Fibroblast of peridontal ligament (primary cell): ENCODE results near the gene MGLL.

ENCODE experiments used
- DNase-seq: peaks from one replicate; pipeline ENCODE4 v3.0.0-alpha.2; 2010; ENCODE audit errors: extremely low read depth

Gene MGLL

DNA sequence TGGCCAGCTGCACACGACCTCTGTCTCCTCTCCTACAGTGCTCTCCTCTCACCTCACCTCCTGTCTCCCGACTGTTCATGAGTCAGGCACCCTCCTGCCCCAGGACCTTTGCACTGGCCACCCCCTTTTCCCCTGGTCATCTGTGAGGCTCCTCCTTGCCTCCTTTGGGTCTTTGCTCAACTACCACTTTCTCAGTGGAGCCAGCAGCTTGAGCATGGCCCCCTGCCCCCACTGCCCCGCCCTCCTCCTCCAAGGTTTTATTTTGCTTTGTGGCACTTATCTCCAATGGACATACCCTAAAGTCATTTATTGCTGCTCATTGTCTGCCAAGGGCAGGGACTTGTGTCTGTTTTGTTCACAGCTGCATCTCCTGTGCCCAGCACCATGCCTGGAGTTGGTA is 64.3 kb downstream of the MGLL start:
- no peak for DNase-seq

DNA sequence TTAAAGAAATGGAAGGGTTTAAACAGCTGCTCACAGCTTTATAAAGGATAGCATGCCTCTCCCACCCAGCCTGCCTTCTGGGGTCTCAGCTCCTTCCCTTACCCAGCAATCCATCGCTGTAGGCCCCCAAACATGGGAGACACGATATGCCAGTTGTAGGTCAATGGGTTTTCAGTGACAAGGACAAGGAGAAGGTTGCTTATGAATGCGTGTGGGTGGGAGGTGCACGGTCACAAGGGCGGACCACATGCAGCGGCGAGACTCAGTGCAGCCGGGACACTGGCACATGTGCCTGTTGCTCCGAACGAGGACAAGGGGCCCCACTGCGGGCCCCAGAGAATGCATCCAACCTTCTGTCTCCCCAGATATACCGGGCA is 67.0 kb downstream of the MGLL start:
- no peak for DNase-seq

DNA sequence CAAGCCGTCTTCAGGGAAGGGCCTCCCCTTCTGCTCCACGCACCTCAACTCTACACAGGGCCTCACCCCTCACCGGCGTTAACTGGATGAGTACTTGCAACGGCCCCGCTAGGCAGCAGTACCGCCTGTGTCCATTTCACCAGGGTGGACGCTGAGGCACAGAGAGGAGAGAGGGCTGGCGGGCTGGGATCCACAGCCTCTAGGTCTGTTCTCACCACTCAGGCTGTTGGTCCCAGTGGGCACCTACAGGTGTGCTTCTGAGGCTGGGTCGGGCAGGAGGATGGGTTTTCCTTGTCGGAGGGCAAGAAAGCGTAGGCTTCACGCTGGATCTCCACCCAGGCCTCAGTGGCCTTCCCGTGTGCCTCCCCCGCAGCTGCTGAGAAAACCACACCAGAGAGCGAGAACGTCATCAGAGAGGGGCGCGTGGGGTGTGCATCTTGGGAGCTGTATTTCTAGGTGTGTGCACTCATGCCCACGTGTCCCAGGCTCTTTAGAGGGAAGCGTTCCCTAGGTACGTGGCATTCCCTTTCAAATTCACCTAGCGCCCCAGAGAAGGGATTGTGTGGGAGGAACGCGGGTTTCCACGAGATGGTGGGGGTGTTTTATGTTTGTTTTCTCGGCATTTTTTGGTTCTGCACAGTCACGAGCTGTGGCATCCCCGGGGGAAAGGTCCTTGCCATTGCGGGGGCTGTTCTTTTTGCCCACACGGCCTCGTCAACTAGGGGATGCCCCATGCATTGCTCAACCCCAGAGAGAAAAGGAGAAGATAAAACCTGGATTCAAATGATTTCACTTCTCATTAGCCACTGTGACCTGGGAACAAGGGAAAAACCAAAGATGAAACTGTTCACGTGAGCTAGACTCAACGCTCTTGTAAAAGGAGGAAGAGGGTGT is 67.7 kb downstream of the MGLL start:
- DNase-seq = no peak

DNA sequence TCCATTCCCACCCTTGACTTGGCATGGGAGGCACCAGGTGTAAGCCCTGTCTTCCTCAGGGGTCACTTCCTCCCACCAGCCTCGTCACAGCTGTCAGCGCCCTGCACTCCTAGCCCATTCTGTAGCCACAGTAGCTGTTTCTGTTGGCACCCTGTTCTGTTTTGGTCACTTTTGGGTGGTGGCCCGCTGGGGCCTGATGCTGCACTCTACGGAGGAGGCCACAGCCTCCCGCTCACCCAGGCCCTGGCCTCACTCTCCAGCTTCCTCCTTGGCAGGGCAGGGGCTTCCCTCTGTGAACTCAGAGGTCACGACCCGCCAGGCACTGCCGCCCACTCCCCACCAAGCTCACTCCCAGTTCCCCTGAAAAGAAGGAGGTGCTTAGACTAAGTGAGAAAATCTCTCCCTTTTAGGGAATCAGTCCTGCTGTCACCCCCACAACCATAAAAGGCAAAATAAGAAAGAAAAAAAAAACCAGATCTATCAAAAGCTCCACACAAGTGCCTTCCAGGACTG is 68.4 kb downstream of the MGLL start:
- DNase-seq = no peak

DNA sequence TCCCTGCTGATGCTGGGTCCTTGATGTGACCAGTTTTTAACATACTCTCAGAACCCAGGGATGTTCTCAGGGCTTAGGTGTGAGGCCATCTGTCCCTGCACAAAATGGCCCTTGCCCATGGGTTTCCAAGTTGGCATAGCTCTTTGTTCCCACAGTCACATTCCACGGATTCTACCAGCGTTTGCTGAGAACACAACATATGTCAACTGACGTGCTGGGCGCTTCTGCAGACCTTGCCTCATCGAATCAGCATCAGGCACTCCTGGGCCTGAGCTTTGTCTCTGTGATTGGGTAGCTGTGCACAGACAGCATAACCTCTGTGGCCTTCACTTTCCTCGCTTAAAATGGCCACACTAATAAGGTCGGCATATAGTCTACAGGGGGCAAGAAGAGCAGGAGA is 69.0 kb downstream of the MGLL start:
- DNase-seq = no peak

DNA sequence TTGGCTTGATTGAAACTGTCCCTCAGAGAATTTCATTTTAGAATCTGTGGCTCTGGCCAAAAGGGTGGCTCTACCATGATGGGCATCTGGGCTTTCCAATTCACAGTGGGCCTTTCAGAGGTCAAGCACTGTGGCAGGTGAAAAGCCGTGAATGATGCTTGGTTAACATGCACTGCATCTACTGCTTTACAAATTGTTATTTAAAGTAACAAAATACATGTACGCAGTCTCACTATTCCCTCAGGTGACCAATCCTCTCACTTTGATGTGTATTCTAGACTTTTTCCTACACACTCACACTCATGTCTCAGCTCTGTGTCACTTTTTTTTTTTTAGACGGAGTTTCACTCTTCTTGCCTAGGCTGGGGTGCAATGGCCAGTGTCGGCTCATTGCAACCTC is 70.5 kb downstream of the MGLL start:
- DNase-seq = no peak

DNA sequence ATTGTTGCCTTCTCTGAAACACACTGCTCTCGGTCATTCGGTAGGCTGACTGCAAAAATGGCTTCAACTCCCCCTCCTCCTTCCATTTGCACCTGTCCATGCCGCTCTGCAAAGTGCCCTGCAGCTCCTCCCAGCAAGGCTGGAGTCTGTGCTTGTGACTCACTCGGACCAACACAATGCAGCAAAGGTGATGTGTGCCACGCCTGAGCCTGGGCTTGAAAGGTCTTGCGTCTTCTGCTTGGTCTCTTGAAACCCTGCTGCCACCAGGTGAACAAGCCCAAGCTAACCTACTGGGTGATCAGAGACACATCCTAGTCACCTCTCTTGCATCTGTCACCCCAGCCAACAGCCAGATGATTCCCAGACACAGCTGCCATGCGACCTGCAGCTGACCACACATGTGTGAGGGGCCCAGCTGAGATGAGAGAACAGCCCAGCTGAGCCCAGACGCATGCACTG is 71.1 kb downstream of the MGLL start:
- DNase-seq = no peak

DNA sequence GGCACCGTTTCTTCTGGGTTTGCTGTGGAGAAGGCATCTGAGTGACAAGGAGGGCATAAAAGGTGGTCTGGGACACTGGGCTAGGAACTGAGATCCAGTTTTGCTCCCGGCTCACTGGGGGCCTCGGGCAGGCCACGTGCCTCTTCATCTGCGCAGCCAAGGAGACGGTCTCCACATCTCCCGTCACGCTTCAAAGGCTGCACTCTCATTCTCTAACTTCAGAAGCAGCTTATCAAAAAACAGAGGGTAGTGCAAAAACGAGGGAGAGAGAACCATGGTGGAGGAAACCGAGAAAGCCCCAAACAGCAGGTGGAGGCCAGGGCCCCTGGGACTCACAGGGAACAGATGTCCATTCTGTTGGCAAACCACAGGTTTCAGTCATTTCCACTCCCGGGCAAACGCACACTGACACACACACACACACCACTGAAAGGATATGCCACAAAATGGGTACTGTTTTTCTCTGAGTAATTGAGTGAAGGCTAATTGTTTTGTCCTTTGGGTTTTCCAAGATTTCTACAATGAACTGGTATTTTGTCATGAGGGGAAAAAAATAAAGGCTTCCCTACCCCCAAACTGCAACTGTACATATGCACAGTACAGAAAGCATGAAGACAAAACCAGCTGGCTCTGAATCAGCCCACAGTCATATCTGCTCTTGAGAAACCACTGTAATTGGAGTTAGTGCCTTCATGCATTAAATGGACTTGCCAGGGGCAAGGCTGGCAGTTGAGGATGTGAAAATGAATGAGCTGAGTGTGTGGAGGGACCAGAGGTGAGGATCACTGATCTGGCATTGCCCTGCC is 71.9 kb downstream of the MGLL start:
- peak; percentile 95 for DNase-seq

DNA sequence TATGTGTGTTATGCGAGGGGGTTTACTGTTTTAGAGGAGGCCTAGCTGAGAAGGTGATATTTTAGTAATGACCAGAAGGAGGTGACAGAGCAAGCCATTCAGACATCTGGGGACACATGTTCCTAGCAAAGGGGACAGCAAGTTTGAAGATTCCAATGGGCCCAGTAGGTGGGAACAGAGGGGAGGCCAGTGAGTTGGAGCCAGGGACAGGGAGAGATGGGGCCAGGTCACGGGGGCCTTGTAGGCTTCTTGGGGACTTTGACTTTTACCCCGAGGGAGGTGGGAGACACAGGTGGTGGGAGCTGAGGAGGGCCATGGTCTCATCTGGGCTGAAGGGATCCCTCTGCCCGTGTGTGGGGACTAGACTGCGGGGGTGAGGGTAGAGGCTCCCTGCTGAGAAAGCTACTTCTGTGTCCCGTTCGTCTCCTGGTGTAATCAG is 72.5 kb downstream of the MGLL start:
- no peak for DNase-seq

DNA sequence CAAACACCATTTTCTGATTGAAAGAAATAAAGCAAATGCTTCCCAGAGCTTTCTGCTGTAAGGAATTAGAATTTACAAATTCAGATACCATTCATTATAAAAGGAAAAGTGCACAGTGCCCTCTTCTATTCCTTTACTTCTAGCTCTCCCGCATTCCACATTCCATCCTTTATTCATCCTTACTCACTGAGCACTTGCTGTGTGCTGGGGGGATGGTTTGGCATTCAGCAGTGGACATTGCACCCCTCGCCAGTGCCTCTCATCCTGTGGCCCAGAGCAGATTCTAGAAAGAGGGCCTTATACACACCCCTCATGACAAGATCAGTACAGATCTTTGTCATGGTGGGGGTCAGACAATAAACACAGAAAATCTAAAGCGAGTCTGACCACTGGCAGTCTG is 73.0 kb downstream of the MGLL start:
- no peak for DNase-seq

DNA sequence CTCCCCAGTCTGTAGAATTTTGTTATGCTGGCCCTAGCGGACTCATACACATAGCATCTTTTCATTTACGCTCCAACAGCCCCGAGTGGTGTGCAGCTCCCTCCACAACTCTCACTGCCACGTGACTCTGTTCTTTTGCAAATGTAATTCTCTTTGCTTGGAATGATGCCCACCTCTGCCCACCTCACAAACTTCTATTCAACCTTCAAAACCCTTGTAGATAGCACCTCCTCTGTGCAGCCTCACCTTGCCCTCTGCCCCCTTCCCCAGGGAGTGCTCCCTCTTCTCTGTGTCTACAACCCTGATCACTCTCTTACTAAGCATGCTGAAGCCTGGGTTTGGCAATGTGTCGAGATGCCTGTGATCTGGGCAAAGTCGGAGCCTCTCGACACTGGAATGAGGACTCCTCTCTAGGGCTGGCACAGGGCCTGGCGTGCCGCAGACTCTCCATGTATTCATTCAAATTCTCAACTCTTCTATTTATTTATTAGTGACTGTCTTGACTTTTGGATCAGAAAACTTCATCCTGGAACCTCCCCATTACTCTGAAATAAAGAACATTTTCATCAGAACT is 73.5 kb downstream of the MGLL start:
- no peak for DNase-seq

DNA sequence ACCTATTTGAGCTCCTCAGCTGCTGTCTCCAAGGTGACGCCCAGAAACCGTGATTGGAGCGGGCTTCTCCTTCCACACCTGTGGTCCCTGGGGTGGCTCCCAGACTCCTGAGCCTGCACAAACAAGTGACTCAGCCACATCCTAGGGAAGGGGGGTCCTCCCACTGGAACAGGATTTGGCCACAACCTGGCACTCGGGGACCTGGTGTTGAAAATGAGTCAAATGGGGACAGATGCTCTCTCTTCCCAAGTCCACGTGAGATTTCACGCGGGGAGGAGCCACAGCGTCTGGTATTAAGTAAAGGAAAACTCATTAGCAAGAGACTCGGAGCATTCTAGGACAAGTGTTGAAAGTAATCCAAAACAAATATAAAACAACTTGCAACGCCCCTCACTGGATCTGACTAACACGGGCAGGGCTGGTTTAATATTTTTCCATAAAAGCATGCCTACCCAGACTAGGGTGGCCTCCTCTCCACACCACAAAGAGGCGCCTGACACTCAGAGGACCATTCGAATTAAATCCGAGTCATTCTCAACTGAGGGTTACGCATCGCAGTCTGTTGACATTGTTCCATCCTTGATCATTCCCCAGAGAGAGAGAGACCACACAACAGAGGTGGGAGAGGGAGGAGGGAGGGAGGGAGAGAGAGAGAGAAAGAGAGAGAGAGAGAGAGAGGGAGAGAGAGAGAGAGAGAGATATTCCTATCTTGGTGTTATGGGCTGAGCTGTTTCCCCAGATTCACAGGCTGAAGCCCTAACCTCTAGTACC is 74.4 kb downstream of the MGLL start:
- DNase-seq = peak; percentile 84

DNA sequence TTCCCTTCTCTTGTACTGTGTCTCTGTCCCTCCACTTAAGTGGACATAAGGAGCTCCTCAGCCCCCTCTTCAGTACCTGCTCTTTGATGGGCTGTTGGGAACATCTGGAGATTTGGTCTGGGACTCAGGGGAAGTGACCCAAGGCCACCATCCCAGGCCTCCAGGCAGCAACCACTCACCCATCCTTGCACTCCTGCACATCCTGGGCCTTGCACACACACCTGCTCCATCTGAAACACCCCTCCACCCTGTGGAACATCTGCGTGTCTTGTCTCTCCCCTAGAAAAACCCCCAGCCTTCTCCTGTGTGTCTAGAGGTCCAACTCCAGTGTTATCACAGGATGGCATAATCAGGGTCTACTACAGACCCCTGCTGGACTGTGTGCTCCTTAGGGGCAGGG is 75.2 kb downstream of the MGLL start:
- DNase-seq = no peak

DNA sequence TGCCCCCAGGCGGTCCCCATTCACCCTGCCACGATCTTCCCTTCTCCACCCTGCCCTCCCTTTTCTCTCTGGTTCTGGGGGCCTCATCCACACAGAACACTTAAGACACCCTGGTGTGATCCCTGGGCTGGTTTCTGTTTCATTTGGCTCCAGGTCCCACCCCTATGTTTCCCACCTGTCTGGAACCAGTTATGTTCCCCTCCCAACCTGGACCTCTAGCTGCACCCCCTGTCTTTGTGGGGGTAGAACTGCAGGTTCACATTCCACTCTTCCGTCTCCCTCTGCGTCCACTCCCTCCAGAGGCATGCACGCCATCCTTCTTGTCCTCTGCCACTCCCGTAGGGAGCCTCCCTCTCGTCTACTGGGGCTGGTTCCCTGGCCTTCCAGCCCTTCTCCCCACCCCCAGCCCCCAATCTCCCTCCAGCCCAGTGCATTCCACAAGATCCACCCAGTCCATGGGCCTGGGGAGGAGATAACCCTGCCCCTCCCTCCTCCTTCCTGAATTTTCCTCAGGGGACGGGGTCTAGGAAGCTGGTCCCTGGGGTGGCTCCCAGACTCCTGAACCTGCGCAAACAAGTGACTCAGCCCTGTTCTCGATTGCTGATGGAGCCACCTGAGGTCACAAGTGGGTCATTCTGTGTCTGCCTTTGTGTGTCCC is 75.8 kb downstream of the MGLL start:
- no peak for DNase-seq

DNA sequence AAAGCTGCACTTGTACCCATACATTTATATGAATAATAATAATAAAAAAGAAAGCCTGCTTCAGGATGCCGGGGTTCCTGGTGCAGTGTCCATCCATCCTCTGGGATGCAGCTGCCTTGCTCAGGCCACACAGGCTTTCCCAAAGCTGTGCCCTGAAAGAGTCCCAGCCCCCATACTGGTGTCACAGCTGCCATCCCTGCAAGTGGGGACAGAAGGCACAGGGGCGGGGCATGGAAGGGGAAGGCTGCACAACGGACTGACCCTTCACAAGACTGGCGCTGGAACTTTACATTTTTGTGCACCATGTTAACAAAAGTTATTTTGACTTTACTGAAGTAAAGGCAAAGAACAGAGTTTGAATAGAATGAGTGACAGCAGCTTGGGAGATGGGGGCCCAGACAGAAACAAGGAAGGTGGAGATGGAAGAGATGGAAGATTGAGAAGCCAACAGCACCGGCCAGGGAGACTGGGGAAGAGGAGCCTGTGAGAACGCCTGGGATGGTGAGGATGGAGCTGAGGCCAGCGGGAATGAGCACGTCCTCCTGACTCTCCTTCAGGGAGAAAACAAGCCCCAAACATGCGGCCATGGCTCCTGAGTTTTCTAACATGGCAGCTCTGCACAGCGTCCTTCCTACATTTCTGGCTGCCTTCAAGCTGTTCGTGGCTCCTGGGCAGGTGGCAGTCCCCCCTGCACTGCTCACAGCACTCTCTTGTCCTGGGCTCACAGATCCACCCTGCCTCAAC is 76.5 kb downstream of the MGLL start:
- no peak for DNase-seq

DNA sequence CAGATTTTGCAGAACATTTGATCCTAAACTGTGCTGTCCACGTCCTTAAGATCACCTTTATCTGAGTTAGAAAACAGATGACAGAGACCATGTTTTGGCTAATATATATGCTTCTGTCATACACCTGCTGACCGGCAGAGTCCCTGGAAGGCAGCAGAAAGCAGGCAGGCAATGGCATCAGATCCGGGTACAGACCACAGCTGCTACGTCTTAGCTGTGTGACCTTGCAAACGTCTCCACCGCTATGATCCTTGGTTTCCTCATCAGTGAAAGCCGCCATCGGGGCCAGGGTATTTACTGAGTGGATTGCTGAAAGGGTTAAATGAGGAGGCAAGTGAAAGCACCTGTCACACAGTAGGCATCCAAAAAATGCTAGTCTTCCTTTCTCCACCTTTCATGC is 77.4 kb downstream of the MGLL start:
- no peak for DNase-seq

DNA sequence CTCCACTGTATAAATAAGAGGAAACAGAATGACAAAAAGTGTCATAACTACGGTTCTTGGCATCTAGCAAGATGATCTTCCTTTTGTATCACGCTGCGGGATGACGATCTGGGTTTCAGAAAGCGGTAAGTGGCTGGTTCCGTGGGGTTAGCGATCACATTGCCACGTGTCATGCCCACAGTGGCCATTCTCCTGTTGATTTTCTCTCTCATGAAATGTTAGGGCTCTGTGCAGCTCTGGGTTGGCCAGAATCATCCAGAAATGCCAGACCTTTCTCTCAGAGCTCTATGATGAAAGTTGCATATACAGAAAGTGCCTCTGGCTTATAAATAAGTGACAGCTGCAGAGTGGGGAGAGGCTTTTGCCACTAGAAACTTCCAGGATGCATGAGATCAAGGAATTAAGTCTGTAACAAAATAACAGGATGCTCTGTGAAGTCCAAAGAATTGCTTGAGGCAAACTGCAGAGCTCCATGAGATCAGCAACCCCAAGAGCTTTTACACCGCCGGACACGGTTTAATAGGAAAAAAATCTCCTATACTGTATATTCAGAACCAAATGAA is 78.0 kb downstream of the MGLL start:
- DNase-seq = no peak

DNA sequence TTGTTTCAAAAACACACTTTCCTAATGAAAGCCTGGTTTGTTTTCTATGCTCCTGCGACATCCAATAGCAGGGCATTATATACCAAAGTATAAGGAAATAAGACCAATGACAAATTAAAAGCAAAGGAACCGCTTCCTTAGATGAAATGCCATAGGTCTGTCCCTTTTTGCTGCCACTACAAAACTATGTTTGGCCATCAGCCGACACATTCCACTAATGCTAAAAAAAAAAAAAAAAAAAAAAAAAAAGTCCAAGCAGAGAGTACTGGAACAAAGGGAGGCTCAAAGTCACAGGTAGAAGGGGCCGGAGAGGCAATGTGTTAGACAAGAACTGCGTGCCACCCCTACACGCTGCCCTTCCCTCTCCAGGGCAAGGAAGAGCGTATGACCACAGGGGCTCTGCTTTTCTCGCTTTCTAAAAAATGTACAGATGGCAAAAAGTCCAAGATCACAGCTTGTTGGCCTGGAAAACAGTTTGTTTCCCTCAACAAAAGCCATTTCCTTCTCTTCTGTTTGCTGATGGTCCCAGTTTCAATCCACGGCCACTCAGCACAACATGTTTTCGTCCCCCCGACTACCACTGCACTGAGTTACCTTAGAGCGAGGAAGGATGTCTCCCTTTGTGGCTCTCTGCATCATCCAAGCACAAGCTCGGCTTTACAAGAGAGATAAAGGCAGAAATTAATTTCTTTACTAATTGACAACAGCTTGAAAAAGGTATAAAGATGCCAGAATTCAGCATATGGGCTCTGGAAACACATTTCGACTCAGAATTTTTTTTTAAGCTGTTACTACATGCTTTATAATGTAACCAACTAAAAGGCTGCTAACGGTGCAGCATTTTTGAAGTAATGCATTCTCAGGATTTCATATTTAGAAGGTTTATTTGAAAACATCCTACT is 78.7 kb downstream of the MGLL start:
- no peak for DNase-seq

DNA sequence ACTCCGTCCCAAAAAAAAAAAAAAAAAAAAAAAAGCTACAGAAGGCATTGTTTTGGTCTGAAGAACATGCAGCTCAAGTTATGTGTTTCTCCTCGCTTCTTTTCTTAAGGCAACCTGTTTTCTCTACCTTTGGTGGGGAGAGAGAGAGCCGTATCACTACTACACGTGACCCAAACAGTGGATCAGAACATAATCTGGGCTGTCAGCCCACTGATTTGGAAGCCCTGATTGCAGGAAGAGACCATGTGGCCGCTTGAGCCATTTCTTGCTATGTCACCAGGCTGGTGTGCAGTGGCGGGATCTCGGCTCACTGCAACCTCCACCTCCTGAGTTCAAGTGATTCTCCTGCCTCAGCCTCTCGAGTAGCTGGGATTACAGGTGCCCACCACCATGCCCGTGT is 79.7 kb downstream of the MGLL start:
- no peak for DNase-seq
